NT2/D1 (cell line): Measurements from ENCODE around the gene CAPRIN1.

Experiments used
- SUZ12 ChIP-seq: IDR thresholded peaks from 2 replicates; pipeline ENCODE4 v1.6.1; 2011; ENCODE audit not compliant: insufficient read length, insufficient read depth; ENCODE audit errors: extremely low read depth
- YY1 ChIP-seq: IDR thresholded peaks from 2 replicates; pipeline ENCODE4 v1.6.1; 2011; ENCODE audit not compliant: insufficient read length, insufficient read depth
- ZNF274 ChIP-seq: IDR thresholded peaks from 2 replicates; pipeline ENCODE4 v1.6.1; 2011; ENCODE audit warnings: mild to moderate bottlenecking, low read depth, low read length

GRCh38 chr11:34150494-34151151 lies 99.1 kb downstream of the CAPRIN1 start:
- TF ChIP-seq ZNF274 = no peak
- TF ChIP-seq SUZ12 = no peak
- TF ChIP-seq YY1 = no peak
